ENCODE data around the gene LRRTM4. TPM values are rescaled to one million over a fixed set of nuclear protein-coding genes. Genes with fewer than 3 reads are reported as not detected.

Gene LRRTM4
- total RNA-seq, 1 experiment from 2014 or later: 0.13 TPM

DNA sequence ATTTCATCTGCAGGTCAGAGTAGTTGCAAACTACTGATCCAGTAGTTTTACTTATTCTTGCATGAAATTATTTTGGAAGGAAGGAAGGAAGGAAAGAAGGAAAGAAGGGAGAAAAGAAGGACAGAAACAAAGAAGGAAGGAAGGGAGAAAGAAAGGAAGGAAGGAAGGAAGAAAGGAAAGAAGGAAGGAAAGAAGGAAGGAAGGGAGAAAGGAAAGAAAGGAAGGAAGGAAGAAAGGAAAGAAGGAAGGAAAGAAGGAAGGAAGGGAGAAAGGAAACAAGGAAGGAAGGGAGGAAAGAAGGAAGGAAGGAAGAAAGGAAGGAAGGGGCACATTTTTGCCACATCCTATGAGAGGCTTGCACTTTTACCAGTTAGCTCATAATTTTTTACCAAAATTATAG lies 186.2 kb downstream of the LRRTM4 start:
- Histone ChIP-seq H3K4me3 (ENCODE audit: low read depth, low read length, poor library complexity, severe bottlenecking) (no peak overlapping the region), H3K36me3 (ENCODE audit: insufficient read depth, low read length, poor library complexity, severe bottlenecking) (no peaks in the 10 kb centered on the region), H3K9me3 (ENCODE audit: low read depth, low read length, poor library complexity, severe bottlenecking) (peaks cover 11% of the 10 kb centered on the region), H3K27ac (ENCODE audit: low read depth, low read length, poor library complexity, severe bottlenecking) (no peak overlapping the region), H3K27me3 (replicated peaks; ENCODE audit: insufficient read depth, low read depth, low read length, poor library complexity) (no peaks in the 10 kb centered on the region), H3K4me1 (ENCODE audit: insufficient read depth, low read length, poor library complexity, severe bottlenecking) (no peaks in the 10 kb centered on the region)
- POLR2A ChIA-PET (ENCODE audit: low non-redundant PET): no interaction called here
- no peak for DNase-seq (ENCODE audit: low spot score)
- no TSS peak for BruUV-seq (replicated peaks)
- intact Hi-C loops (cut with micrococcal nuclease; ENCODE audit: unreplicated experiment): no loop called here
- CTCF ChIA-PET: no interaction called here
- TF ChIP-seq EZH2 (IDR thresholded peaks at IDR 0.05; ENCODE audit: borderline replicate concordance, low read depth, low read length, poor library complexity, severe bottlenecking): no peak
- TF ChIP-seq, protein P1, sequence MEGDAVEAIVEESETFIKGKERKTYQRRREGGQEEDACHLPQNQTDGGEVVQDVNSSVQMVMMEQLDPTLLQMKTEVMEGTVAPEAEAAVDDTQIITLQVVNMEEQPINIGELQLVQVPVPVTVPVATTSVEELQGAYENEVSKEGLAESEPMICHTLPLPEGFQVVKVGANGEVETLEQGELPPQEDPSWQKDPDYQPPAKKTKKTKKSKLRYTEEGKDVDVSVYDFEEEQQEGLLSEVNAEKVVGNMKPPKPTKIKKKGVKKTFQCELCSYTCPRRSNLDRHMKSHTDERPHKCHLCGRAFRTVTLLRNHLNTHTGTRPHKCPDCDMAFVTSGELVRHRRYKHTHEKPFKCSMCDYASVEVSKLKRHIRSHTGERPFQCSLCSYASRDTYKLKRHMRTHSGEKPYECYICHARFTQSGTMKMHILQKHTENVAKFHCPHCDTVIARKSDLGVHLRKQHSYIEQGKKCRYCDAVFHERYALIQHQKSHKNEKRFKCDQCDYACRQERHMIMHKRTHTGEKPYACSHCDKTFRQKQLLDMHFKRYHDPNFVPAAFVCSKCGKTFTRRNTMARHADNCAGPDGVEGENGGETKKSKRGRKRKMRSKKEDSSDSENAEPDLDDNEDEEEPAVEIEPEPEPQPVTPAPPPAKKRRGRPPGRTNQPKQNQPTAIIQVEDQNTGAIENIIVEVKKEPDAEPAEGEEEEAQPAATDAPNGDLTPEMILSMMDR (conservative IDR thresholded peaks at IDR 0.05; ENCODE audit: low read depth, low read length): no peak

DNA sequence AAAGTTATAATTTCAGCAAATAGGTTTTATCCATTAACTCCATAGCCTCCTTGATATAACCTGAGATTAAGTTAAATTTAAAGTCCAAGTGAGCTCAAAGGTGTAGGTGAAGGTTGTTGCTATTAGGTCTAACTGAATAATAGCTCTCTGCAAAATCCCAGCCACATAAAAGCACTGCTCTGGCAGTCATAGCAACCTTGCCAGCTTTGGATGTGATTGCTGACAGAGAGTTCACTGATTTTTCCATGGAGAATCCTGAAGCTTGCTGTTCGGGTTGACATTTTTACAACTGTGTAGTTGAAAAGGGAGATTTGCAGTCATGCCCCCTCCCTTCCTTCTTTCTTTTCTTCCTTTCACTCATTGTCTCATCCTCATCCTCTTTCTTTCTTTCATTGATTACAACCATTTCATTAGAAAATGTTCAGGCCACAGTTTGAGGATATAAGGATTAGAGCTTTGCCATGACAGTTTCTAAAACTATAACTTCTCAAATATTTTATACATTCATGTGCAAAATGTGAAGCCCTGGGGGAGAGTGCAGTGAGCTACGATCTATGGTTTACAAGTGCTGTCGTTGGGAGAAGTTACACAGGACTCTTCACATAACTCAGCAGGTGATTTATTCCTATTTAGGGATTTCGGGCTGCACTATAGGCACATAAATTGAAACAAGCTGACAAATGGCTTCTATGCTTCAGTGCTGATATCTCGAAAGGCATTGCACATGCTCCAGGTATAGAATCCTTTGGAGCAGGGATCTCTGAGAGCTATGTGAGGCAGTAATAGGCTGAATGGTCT lies 193.8 kb downstream of the LRRTM4 start:
- no peak overlapping the region for H3K27ac ChIP-seq (ENCODE audit: low read depth, low read length, poor library complexity, severe bottlenecking)
- TF ChIP-seq, protein P1 (conservative IDR thresholded peaks at IDR 0.05; ENCODE audit: low read depth, low read length): no peak
- TF ChIP-seq EZH2 (IDR thresholded peaks at IDR 0.05; ENCODE audit: borderline replicate concordance, low read depth, low read length, poor library complexity, severe bottlenecking): no peak
- no peaks in the 10 kb centered on the region for H3K27me3 ChIP-seq (replicated peaks; ENCODE audit: insufficient read depth, low read depth, low read length, poor library complexity)
- no peak for DNase-seq (ENCODE audit: low spot score)
- ChIA-PET POLR2A (ENCODE audit: low non-redundant PET) (no interaction called here), CTCF (no interaction called here)
- no peak overlapping the region for H3K4me3 ChIP-seq (ENCODE audit: low read depth, low read length, poor library complexity, severe bottlenecking)
- no peaks in the 10 kb centered on the region for H3K36me3 ChIP-seq (ENCODE audit: insufficient read depth, low read length, poor library complexity, severe bottlenecking)
- no TSS peak for BruUV-seq (replicated peaks)
- intact Hi-C loops (cut with micrococcal nuclease; ENCODE audit: unreplicated experiment): no loop called here
- no peaks in the 10 kb centered on the region for H3K4me1 ChIP-seq (ENCODE audit: insufficient read depth, low read length, poor library complexity, severe bottlenecking)
- peaks cover 7% of the 10 kb centered on the region for H3K9me3 ChIP-seq (ENCODE audit: low read depth, low read length, poor library complexity, severe bottlenecking)

DNA sequence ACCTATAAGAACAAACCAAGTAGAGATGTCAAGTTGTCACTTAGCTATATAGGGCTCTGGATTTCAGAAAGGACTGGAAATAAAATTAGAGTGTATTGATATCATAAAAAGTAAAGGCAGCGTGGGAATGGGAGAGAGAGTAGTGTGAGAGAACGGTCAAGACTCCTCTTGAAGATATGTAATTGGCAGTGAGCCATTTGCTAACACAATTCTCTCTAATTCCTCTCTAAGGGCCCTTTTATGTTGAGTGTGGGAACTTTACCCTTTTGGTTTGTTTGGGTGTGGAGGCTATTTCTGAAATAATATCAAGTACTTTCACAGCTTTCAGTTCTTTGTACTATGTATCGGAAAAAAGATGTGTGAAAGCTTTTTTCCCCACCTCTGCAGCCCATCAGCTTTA lies 196.8 kb downstream of the LRRTM4 start:
- no TSS peak for BruUV-seq (replicated peaks)
- TF ChIP-seq, protein P1 (conservative IDR thresholded peaks at IDR 0.05; ENCODE audit: low read depth, low read length): no peak
- TF ChIP-seq EZH2 (IDR thresholded peaks at IDR 0.05; ENCODE audit: borderline replicate concordance, low read depth, low read length, poor library complexity, severe bottlenecking): no peak
- ChIA-PET CTCF (no interaction called here), POLR2A (ENCODE audit: low non-redundant PET) (no interaction called here)
- no peaks in the 10 kb centered on the region for H3K36me3 ChIP-seq (ENCODE audit: insufficient read depth, low read length, poor library complexity, severe bottlenecking)
- no peaks in the 10 kb centered on the region for H3K27me3 ChIP-seq (replicated peaks; ENCODE audit: insufficient read depth, low read depth, low read length, poor library complexity)
- no peak for DNase-seq (ENCODE audit: low spot score)
- no peaks in the 10 kb centered on the region for H3K9me3 ChIP-seq (ENCODE audit: low read depth, low read length, poor library complexity, severe bottlenecking)
- H3K27ac ChIP-seq (ENCODE audit: low read depth, low read length, poor library complexity, severe bottlenecking): no peak overlapping the region
- H3K4me3 ChIP-seq (ENCODE audit: low read depth, low read length, poor library complexity, severe bottlenecking): no peak overlapping the region
- H3K4me1 ChIP-seq (ENCODE audit: insufficient read depth, low read length, poor library complexity, severe bottlenecking): no peaks in the 10 kb centered on the region
- intact Hi-C loops (cut with micrococcal nuclease; ENCODE audit: unreplicated experiment): no loop called here

Data from A673 (cell line).